Neuron (in vitro differentiated cells): ENCODE data around the gene EPOP.

Experiments
- H2AFZ ChIP-seq: one replicate; pipeline ENCODE4 v1.6.1; 2013; ENCODE audit warnings: low read depth, mild to moderate bottlenecking, inconsistent platforms, low read length, moderate library complexity
- H3K27me3 ChIP-seq: one replicate; pipeline ENCODE4 v1.6.1; 2013; ENCODE audit warnings: low read length; ENCODE audit not compliant: insufficient read depth
- H3K36me3 ChIP-seq: one replicate; pipeline ENCODE4 v1.6.1; 2013; ENCODE audit warnings: low read length; ENCODE audit not compliant: insufficient read depth
- H3K4me1 ChIP-seq: one replicate; pipeline ENCODE4 v1.6.1; 2013; ENCODE audit warnings: low read length; ENCODE audit not compliant: insufficient read depth
- H3K4me3 ChIP-seq: 2 replicates; pipeline ENCODE4 v1.5.1; 2013; ENCODE audit warnings: mild to moderate bottlenecking, low read length, moderate library complexity
- H3K9me3 ChIP-seq: one replicate; pipeline ENCODE4 v1.6.1; 2013; ENCODE audit warnings: low read length

The EPOP gene

DNA sequence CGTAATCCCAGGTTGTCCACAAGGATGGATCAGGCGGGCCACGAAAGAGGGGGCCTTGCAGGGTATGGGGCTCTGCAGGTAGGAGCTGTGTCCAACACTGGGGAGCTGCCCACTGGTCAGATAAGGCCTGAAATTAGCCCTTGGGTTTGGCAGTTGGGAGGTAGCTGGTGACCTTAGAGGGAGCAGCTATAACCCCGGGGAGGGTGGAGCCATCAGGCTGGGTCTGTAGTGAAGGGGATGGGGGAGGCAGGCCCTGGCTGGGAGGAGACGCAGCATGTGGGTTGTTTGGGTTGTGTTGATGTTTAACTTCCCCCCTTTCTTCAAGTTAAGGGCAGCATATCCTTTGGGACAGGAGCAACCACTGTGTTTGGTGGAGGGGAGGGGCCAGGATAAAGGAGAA is 36.2 kb upstream of the EPOP start:
- Histone ChIP-seq H3K4me1 (peaks cover 10% of the 10 kb centered on the region), H2AFZ (no peak overlapping the region), H3K4me3 (no peak overlapping the region), H3K36me3 (peaks cover 62% of the 10 kb centered on the region), H3K27me3 (no peaks in the 10 kb centered on the region), H3K9me3 (no peaks in the 10 kb centered on the region)

DNA sequence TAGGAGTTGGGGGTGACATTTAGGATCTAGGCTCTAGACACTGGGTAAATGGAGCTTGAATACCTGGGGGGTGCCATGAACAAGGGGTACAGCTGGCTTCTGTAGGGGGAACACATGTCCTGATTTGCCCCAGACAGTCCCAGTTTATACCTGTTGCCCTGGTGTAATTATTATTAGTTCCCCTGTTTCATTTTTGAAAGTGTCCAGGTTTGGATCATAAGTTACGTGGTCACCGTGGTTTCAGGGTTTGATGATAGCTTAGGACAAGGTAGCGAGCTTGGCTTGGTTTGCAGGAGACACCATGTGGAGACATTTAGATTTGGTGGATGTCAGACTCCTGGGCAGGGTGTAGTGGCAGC is 35.8 kb upstream of the EPOP start:
- Histone ChIP-seq H3K4me1 (peaks cover 10% of the 10 kb centered on the region), H3K36me3 (peaks cover 58% of the 10 kb centered on the region), H3K4me3 (no peak overlapping the region)

DNA sequence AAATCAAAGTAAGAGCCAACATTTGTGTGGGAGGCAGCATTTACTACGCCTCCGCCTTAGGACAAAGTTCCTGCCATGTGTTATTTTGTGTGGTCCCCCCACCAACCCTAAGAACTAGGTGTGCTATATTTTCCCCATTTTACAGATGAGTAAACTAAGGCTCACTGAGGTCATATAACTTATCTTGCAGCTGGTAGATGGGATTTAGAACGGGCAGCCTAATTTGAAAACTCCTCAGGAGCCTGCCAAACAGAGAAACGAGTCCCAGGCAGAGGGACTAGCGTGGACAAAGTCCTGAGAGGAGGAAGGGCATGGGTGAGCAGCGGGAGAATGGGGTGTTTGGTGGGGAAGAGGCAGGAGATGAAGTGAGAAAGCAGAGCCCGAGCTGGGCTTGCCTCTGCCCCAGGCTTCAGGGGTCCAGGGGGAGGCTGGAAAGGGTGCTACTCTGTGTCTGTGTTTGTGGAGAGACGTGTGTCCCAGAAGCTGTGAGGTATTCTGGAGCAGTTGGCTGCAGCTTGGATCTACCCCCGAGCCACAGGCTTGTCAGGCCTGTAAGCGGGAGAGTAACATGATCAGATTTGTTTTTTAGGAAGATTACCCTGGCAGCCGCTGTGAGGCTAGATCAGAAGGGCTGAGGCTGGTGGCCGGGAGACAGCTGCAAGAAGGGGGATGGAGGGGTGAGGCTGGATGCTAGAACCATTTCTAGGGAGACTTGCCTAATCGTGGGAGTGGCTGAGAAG is 35.3 kb upstream of the EPOP start:
- no peaks in the 10 kb centered on the region for H3K9me3 ChIP-seq
- no peak overlapping the region for H2AFZ ChIP-seq
- no peaks in the 10 kb centered on the region for H3K27me3 ChIP-seq
- H3K4me3 ChIP-seq: no peak overlapping the region
- H3K36me3 ChIP-seq: peaks cover 53% of the 10 kb centered on the region
- H3K4me1 ChIP-seq: peaks cover 10% of the 10 kb centered on the region

More for the DNA sequence above, 35.8 kb upstream of the EPOP start:
- Histone ChIP-seq H3K9me3 (no peaks in the 10 kb centered on the region), H2AFZ (no peak overlapping the region), H3K27me3 (no peaks in the 10 kb centered on the region)

DNA sequence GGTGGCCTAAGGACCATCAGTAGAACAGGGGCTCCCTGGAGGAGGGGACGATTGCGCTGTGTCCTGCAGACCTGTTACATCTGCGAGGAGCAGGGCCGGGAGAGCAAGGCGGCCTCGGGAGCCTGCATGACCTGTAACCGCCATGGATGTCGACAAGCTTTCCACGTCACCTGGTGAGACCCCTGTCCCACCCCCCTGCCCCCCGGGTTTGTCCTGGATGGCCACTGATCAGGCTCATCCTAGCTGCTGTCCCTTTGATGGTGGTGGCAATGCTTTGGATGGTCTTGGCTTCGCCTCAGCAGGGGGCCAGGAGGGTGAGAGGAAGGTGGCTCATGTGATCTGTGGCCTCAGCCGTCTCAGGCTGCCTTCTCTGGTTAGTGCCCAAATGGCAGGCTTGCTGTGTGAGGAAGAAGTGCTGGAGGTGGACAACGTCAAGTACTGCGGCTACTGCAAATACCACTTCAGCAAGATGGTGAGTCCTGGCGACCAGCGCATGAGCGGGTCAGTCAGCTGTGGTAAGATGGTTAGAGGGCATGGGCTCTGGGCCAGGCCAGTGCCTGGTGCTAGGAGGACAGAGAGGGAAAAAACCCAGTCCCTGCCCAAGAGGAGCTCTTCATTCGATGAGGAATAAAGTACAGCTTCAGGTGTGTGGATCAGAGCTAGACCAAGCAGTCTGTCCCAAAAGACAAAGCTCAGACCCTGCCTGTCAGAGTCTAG is 34.5 kb upstream of the EPOP start:
- H3K4me3 ChIP-seq: no peak overlapping the region
- no peaks in the 10 kb centered on the region for H3K27me3 ChIP-seq
- H3K36me3 ChIP-seq: peaks cover 49% of the 10 kb centered on the region
- H3K4me1 ChIP-seq: peaks cover 13% of the 10 kb centered on the region
- H2AFZ ChIP-seq: no peak overlapping the region
- H3K9me3 ChIP-seq: no peaks in the 10 kb centered on the region

DNA sequence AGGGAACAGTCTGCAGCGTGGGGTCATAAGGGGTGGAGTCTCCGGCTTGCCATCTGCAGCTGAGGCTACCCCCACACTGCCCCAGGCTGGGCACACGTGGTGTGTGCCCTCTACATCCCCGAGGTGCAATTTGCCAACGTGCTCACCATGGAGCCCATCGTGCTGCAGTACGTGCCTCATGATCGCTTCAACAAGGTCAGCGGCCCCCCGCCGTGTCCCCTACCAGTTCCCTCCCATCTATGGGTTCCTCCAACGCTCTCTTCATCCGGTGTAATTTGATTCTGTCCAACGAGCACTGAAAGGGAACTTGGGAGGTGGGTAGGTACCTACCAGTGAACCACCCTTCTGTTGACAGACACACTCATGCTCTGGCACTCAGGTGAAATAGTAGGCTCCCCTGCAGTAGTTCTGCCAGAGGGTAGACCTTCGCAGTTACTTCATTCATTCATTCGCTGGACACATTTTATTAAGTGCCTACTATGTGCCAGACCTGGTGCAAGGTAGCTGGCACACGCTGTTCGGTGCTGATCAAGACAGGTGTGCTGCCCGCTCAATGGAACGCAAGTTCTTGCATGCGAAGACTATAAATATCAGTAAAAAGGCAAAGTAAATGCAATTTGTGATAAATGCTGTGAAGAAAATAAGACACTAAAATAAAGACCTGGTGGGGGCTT is 33.1 kb upstream of the EPOP start:
- Histone ChIP-seq H3K36me3 (peaks cover 38% of the 10 kb centered on the region), H2AFZ (no peak overlapping the region), H3K4me3 (no peak overlapping the region), H3K27me3 (no peaks in the 10 kb centered on the region), H3K4me1 (peaks cover 22% of the 10 kb centered on the region), H3K9me3 (no peaks in the 10 kb centered on the region)

DNA sequence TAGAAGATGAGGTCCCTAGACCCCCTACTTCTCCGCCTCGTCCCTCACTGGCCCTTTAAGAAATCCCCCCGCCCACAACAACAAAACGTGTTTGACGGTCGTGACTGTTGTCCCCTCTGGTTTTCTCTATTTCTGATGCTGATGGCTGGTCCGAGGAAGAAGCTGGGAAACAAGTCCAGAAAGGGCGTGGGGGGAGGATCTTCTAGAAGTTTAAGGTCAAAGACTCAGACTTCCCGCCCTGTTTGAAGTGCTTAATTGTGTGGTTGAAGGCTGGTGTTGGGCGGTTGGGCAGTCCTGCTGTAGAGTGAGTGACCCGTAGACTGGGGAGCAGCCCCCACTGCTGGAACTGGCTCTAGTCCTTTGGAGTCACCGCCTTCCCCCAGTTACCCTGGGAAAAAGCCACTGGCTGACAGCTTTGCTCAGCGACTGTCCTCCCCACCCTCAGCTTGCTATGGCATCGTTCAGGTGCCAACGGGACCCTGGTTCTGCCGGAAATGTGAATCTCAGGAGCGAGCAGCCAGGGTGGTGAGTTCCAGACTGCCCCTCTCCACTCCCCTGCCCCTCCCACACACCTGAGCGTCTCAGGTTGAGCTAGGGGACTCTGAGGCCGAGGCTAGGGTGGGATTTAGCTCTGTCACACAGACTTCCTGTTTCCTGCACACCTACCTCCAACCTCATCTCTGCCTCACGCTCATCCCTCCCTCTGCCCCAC is 31.9 kb upstream of the EPOP start:
- no peaks in the 10 kb centered on the region for H3K9me3 ChIP-seq
- no peak overlapping the region for H2AFZ ChIP-seq
- no peaks in the 10 kb centered on the region for H3K27me3 ChIP-seq
- H3K4me3 ChIP-seq: peak overlapping the region; percentile 69
- H3K4me1 ChIP-seq: peaks cover 27% of the 10 kb centered on the region
- peaks cover 32% of the 10 kb centered on the region for H3K36me3 ChIP-seq

DNA sequence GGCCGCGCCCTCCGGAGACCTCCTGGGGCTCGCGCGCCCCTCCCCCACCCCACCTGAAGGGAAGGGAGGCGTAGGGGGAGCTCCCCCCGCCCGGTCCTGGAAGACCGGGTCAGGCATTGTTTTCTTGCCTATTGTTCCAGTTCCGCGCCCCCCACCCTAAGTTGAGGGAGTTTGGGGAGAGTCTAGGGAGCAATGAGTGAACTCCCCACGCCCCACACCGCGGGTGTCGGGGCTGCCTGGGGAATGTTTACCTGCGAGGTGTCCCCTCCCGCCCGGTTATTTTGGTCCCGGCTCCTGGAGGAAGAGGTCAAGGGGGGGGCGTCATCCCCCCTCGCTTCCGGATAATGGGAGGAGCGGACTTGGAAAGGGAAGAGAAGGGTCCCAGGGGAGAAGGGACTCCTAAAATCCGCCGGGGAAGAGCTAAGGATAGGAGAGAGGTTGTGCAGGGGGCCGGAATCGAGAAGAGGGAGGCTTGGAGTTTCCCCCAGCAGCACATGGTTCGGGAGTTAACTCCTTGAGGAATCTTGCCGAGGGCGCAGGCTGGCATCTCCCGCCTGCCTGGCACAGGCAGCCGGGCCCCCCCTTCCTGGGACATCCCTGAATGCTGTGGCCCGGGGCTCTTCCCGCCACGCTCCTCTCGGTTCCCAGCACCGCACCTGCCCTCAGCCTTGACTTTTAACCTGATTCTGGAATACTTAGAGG is 31.2 kb upstream of the EPOP start:
- H3K27me3 ChIP-seq: no peaks in the 10 kb centered on the region

DNA sequence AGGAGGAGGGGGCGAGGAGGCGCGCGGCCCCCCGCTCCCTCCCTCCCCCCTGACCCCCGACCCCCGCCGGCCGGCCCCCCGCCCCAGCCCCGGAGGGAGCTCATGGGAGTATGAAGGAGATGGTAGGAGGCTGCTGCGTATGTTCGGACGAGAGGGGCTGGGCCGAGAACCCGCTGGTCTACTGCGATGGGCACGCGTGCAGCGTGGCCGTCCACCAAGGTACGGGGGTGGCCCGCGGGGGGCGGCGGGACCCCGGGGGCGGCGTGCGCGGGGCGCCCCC is 30.7 kb upstream of the EPOP start:
- H3K27me3 ChIP-seq: no peaks in the 10 kb centered on the region
- H3K4me3 ChIP-seq: peak overlapping the region; percentile 69
- H3K9me3 ChIP-seq: no peaks in the 10 kb centered on the region
- H3K36me3 ChIP-seq: peaks cover 23% of the 10 kb centered on the region
- peaks cover 30% of the 10 kb centered on the region for H3K4me1 ChIP-seq
- no peak overlapping the region for H2AFZ ChIP-seq

More for the DNA sequence above, 31.2 kb upstream of the EPOP start:
- peaks cover 27% of the 10 kb centered on the region for H3K36me3 ChIP-seq
- H2AFZ ChIP-seq: no peak overlapping the region
- peaks cover 30% of the 10 kb centered on the region for H3K4me1 ChIP-seq
- no peaks in the 10 kb centered on the region for H3K9me3 ChIP-seq
- H3K4me3 ChIP-seq: peak overlapping the region; percentile 69

DNA sequence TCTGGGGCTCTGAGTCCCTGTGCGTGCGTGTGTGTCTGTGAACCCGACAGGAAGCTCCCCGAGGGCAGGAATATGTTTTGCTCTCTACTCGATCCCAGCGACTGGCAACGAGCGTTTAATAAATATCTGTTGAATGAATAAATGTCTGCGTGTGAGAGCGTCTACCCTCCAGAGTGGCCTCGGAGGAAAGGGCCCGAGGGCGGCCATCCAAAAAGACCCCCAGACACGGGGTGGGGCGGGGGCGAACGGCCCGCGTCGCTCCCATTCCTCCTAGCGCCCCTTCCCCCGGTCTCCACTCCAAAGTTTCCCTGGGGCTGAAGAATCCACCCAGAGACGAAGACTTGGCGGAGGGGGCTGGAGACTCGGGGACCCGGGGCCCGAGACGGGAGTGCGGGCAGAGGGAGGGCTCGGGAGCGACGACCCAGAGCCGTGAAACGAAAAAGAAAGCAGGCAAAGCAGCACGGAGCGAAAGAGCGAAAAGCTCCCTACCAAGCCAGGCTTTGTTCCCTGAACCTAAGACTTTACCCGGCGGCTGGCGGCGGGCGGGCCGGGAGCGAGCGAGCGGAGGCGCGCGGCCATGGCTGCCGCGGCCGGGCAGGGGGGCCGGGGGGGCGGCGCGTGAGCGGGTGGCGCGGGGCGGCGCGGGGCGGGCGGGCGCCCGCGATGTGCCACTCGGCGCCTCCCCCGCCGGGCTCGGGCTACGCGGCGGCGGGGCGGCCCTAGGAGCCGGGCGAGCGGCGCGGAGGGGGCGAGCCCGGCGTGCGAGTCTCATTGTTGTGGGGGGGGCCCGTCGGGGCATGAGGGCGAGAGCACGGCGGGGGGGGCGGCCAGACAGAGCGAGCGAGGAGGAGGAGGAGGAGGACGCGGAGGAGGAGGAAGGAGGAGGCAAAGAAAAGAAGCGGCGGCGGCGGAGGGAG is 30.1 kb upstream of the EPOP start, which contains the start of gene MLLT6:
Gene MLLT6 (plus strand): TSS at position 668 of the 917 bp plus-strand sequence. CDS start 360 bp downstream, outside the sequence.
- Histone ChIP-seq H3K4me3 (peak within 1 kb of the TSS; percentile 85), H3K36me3 (peaks cover 20% of the 10 kb centered on the region), H3K4me1 (peaks cover 30% of the 10 kb centered on the region), H3K9me3 (no peaks in the 10 kb centered on the region), H3K27me3 (no peaks in the 10 kb centered on the region), H2AFZ (peak within 1 kb of the TSS; percentile 90)

DNA sequence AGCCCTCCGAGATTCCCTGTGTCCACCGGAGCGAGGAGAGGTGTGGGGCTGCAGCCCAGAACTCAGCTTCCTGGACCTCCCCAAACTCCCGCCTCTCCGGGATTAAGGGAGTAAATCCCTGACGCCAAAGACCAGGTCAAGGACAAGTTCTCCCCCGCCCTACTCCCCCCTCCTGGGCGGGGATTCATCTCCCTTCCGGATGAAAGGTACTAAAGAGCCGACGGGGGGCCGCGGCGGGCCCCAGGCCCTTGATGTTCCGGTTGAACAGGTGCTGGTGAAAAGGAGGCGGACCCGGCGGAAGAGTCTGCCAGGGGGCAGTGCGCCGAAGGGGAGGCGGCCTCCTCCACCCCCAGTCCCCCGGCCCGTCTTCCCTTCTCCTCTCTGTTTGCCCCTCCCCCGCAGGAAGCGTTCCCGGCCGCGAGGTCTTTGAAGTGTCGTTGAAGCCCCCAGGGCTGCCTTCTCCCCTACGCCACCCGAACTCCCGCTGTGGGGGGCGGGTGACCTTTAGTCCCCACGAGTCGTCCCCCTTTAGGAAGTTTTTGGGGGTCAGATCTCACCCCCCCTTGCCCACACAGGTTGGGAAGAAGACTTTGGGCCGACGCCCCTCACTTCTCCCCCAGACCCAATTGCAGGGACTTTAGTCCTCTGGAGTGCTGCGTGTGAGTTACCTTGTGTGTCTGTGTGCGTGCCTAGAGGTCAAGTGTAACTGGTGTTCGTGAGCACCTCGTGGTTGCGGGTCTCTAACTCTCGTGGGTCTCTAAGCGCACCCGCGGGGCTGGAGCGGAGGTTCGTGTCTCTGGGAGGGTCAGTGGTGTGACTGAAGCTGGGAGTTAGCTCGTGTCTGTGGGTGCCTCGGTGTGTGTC is 29.2 kb upstream of the EPOP start:
- H3K9me3 ChIP-seq: no peaks in the 10 kb centered on the region
- H3K4me1 ChIP-seq: peaks cover 30% of the 10 kb centered on the region
- H2AFZ ChIP-seq: peak overlapping the region; percentile 90
- H3K4me3 ChIP-seq: peak overlapping the region; percentile 85
- H3K27me3 ChIP-seq: no peaks in the 10 kb centered on the region
- H3K36me3 ChIP-seq: peaks cover 13% of the 10 kb centered on the region
